NCI-H2081 (cell line): ENCODE measurements around the gene WSCD2.

ENCODE experiments used
- DNase-seq, 2 experiments: peaks; one replicate each; lab custom pipeline; 2025; lab: John Stamatoyannopoulos, UW

Gene WSCD2

DNA sequence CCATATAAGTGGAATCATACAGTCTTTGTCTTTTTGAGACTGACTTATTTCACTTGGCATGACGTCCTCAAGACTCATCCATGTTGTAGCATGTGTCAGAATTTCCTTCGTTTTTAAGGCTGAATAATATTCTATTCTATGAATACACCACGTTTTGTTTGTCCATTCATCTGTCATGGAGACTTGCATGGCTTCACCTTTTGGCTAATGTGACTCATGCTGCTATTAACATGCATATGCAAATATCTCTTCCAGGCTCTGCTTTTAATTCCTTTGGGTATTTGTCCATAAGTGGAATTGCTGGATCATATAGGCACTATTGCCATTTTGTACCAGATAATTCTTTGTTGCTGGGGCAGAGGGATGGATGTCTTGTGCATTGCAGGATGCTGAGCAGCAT is 19.6 kb upstream of the WSCD2 start:
- DNase-seq, result no peak

DNA sequence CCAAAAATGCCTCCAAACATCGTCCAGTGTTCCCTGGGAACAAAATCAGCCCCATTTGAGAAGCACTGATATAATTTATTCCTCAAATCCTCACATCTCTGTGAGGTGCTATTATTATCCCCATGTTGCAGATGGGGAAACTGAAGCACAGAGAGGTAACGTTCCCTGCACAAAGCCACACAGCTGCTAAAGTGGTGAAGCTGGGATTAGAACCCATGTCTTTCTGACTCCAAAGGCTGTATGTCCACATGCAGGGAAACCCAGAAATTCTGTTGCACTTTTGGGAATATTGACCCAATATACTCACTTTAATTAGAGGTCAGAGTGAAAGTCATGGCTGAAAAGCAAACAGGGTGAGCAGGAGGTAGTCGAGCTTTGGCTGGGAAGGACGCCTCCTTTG is 19.1 kb upstream of the WSCD2 start:
- no peak for DNase-seq

DNA sequence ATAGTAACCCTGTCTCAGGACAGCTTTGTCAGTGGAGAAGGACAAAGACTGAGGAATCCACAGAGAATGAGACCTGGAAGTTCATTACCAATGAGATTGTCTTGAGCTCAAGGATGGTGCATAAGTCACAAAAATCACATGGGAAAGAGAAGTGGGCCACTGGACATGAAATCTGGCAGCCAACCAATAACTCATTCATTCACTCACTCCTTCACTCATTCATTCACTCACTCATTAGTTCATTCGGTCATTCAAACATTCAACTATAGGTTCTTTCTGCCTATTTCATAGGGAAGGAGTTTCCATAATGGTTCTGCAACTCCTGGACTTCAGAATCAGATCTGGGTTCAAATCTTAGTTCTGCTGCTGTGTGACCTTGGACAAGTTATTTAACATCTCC is 18.2 kb upstream of the WSCD2 start:
- no peak for DNase-seq

DNA sequence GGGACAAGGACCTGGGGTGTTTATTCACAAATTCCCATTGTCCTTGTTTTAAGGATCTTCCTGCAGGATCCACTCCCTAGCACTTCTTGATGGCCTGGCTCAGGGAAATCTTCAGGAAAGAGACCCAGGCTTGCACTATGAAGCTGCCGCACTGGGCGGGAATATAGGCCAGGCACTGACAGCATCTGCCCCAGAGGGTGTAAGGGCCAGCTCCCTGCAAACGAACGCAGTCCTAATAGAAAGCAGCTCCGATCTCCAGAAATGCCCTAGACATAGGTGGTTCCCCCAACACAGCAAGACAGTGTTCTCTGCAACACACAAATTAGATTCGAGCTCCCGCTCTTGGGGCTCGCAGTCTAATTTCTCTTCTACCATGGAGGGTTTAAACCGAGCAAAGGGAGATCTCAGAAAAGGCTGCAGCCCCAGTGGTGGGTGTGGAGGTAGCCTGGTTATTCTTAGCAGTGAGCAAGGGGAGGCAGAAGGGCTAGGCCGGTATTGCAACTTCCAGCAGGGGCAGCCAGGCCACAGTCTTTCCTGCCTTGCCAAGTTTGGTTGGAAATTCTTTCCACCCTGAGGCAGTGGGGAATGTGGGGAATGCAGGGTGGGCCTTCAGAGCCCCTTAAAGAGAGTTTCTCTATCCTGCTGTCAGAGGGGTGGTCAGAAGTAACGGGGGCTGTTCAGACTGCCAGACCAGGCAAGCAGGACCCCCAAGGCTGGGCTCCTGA is 16.1 kb upstream of the WSCD2 start:
- DNase-seq, result no peak

DNA sequence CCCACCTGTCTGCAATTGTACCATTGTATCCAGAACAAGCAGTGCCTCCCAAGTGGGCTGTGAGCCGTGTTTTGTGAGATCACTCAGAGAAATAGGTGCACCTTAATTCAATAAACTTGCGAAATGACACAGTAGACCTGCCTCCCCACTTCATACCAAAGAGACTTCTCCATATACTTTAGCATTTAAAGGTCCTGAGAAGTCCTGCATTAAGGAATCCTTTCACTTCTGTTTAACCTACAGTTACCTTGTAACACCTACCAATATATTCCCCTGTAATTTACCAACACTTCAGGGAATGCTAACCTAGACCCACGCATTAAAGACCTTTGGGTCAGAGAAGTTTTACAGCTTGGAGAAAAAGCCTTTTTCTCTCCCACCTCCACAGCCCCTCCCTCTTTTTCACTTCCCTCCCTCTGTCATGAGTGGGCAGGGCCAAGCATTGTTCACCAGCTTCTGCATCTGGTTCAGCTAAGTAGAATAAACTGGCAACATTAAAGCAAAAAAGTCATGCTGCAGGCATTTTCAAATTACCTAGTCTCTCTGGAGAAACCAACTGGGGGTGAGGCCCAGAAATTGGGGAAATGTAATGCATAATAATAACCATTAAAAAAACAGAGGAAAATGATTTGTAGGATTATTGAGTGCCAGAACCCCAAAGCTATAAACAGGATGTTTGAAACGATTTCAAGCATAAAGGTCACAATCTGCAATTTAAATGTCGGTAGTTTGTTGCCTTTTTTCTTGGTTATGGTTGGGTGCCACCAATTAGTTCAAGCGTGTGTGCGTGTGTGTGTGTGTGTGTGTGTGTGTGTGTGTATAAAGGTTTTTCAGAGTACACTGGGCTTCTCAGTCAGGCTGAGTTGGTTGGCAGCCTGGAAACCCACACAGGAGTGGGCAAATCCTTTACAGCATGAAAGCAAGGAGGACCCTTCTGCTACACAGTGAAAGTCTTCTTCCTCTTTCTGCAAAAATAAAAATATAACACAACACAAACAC is 13.7 kb upstream of the WSCD2 start:
- no peak for DNase-seq

DNA sequence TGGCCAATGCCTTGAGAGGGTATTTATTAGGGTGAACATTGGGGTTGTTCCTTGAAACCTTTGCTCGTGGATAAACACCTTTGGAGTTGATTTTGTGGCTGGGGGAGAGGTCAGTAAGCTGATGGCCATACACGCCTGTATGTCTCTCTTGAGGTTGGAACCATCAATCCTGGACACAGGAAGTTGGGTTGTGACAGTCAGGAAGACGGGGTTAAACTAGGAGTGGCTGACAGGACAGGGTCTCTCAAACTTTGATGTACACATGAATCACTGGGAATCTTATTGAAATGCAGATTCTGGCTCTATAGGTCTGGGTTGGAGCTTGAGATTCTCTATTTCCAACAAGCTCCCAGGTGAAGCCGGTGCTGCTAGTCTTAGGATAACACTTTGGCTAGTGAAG is 12.8 kb upstream of the WSCD2 start:
- DNase-seq, result no peak

DNA sequence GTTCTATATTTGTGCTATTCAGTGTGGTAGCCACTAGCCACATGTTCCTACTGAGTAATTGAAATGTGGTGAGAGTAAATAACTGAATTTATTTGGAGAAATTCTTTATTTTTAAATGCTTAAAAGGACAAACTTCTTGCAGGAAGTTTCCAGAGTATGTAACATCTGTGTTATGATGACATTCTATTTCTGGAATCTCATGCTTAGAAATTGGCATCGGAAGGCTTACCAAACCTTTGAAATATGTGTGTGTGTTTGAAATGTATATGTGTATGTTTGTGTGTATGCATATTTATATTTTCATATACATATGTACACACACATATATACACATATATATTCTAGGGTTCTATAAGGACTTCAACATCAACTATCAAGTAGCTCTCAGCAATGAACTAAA is 12.4 kb upstream of the WSCD2 start:
- no peak for DNase-seq

DNA sequence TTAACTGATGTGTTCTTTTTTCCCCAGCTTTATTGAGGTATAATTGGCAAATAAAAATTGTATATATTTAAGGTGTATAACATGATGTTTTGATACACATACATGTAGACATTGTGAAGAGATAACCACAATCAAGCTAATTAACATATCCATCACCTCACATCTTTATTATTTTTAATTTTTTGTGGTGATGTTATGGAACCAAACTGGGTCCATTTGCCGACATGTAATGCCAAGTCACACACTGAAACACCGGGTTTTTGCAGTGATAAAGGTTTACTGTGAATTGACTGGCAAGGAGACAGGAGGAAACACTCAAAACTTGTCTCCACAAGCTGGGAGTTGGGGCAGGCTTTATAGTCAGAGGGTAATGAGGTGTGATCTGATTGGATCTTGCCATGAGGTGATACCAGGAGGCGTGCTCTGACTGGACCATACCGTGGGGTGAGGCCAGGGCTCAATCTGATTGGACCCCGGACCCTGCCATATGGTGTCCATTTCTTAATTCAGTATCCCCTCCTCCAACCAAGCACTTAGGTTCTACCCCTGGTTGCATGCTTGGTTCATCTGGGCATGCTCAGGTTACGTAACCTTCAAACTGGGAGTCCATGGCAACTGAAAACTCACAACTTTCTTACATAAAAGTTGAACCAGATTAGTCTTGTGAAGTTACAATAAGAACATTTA is 11.8 kb upstream of the WSCD2 start:
- DNase-seq, result no peak

DNA sequence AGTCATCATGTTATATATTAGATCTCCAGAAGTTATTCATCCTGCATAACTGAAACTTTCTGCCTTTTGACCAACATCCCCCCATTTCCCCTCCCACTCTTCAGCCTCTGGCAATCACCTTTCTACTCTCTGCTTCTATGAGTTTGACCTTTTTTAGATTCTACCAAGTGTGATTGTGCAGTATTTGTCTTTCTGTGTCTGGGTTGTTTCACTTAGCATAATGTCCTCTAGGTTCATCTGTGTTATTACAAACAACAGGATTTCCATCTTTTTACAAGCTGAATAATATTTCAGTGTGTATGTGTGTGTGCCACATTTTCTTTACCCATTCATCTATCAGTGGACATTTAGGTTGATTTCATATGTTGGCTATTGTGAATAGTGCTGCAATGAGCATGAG is 11.2 kb upstream of the WSCD2 start:
- DNase-seq, result no peak

DNA sequence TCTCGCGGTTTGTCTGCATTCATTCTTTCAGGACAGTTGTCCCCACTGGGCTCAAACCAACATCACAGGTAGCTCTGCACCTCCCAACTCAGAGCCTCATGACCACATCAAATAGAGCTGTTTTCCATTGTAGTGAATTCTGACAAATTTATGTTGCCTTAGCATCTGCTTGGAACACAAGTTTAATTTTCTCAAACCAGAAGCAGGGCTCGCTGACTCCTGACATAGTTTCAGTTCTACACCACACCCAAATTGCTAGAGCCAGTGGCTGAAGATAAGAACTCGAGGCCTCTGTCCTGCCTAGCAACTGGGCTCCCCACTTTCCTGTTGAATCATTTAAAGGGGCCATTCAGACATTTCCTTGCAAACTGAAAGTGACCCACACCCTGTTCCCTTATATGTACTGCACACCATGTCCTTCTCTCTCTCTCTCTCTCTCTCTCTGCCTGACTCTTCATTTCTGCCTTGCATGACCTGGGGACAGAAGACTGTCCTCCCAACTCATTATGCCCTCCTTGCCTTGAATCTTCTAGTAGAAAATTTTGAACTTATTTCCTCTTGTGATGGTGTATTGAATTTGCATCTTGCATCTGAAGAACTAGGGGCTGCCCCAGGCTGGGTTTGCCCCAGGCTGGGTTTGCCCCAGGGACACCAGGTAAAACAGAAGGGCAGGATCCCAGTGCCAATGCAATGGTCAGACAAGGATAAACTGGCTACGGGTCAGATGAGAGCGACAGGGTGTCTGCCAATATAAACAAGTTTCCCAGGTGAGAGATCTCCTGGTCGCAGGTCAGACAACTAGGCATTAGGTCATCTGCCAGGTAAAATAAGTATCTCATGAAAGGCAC is 9.7 kb upstream of the WSCD2 start:
- DNase-seq, result no peak

DNA sequence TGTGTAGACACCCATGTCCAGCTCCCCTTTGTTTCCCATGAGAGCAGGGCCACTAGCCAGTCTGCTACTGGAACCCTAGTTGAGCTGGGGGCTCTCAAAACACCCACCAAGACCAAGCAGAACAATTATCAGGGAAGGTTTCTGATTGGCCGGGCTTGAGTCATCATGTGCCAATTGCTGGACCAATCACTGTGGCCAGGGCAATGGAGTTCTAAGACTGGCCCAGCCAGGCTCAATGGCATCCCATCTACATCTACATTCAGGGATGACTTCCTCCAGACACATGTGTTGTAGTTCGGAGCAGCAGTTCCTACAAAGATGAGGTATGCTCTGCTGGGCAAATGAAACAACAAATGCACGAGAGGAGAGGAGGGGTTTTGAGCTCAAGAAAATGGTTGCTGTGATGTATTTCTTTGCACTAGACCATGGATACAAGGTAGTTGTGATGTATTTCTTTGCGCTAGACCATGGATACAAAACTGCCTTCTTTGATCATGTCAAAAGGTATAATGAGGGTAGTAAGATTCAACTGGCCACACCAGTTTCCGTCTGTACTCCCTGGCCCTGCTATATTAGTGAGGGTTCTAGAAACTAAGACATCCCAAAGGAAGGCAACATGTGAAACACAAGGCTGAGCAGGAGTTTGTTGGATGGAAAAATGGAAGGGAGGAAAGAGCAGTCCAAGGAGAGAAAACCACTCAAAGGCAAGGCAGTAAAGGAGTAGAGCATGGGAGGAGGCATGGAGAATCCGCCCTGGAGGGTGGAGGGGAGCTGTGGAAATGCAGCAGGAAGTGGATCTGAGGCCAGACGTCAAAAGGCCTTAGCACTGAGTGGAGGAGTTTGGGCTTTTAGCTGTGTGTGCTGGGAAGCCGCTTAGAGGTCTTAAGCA is 8.9 kb upstream of the WSCD2 start:
- no peak for DNase-seq

DNA sequence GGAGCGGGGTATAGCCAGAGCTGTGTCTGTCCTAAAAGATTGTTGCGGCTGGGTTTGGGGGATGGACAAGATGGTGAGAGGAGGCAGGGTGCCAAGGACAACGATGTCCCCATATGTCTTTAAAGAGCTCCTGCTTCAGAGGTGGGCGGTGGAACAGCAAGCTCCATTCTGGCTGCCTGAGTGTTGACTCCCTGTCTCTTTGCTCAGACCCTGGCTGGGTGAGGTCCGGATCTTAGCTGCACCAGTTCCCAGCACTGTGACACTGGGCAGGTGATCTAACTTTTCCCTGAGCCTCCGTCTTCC is 8.3 kb upstream of the WSCD2 start:
- DNase-seq, result no peak

DNA sequence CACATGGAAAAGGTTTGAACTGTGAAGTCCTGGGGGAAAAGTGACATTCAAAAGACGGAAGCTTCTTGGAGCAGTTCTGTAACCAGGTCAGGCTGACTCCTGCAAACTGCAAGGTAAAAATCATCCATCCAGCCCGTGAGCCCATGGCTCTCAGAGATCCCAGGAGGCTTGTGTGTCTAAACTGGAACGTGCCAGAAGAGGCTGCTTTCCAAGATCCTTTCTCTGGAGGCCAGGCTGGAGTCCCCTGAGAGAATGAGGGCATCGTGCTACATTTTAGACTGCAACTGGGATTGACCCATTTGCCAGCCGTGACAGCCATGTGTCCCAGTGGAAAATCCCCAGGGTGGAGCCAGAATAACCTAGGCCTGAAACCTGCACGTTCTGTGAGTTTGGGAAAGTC is 7.8 kb upstream of the WSCD2 start:
- no peak for DNase-seq

DNA sequence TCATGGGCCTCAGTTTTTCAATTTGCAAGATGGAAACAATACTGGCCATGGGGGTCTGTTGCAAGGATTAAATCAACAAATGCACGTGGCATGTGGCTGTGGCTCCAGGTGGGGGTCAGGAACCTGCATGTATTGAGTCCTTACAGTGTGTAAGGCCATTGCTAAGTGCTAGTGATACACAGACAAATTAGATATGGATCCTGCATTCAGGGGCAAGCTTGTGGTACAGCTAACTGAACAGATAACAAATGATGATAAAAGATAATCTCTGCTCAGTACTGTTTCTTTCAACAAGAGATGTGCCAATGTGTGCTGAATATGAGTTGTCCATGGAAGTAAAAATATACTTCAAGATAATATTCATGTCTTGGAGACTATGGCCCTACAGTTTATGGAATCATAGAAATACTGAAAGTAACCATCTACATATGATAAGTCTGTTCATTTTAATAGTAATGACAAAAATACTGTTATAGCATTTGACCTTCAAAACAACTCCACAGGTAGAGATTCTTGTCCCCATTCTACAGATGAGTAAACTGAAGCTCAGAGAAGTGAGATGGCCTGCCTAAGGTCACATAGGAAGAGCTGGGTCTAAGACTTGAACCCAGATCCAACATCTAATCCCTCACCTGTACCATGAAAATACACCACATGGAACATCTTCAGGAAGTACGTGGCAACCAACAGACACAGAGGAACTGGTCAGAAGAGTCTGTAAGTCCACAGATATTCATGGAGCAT is 7.2 kb upstream of the WSCD2 start:
- DNase-seq, result no peak

DNA sequence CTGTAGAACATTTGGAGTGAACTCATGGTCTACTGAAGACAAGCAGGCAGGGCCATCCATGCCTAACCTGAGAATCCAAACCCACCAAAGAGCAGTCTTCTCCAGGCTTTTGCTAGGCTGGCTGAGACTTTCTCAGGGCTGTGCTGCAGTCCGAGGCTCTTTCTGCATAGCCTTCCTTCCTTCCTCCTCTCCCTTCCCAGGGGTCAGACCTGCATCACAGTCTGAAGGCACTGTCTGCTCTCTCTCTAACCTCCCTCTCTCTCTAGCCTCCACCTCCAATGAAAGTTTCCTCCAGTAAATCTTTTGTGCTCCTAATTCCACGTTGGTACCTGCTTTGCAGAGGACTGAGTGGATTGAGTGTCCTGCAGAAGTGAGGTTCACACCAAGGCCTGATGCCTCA is 6.4 kb upstream of the WSCD2 start:
- no peak for DNase-seq

DNA sequence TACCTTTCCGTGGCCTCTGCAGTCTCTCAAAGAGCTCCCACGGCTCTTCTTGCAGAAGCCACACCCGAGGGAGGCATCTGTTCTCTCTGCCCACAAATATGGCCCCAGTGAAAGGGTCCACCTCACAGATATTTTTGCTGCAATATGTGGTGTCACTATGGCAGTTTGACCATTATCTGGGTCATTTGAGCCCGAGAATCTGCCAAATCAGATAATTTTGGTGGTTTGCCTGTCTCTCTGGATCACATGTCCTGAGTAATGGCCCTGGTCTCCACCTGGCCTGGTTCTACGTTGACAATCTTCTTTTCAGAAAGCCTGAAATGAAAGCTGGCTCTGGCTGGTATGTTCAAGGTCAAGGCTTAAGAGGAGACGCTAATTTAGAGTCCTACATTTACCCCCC is 5.7 kb upstream of the WSCD2 start:
- no peak for DNase-seq

DNA sequence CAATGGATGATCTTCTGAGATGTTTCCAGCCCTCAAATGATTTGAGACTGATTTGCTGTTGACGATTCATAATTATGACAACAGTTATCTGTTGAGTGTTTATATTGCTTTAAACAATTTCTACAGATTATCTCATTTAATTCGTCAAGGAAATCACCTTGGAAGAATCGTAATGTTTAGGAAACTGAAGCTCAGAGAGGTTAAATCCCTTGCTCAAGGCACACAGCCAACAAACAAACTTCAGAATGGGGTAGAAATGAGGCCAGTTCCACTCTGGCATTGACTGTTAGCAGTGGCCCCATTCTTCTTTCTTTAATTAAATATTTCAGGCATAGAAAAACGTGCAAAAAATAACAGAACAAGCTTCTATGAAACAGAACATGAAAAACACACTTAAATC is 4.0 kb upstream of the WSCD2 start:
- no peak for DNase-seq

DNA sequence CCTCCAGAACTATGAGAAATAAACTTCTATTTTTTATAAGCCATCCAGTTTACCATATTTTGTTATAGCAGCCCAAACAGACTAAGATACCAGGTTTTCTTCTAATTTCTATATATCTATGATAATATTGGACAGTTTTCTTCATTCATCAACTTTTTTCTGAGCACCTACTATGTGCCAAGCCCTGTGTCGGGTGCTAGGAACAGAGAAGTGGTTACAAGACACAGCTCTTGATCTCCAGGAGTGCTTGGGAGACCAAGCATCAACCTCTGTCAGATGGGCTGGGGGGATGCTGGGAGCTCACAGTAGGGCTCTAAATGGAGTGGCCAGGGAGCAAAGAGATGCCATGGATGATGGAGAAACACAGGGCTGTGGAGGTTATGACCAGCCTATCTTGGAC is 2.9 kb upstream of the WSCD2 start:
- no peak for DNase-seq

DNA sequence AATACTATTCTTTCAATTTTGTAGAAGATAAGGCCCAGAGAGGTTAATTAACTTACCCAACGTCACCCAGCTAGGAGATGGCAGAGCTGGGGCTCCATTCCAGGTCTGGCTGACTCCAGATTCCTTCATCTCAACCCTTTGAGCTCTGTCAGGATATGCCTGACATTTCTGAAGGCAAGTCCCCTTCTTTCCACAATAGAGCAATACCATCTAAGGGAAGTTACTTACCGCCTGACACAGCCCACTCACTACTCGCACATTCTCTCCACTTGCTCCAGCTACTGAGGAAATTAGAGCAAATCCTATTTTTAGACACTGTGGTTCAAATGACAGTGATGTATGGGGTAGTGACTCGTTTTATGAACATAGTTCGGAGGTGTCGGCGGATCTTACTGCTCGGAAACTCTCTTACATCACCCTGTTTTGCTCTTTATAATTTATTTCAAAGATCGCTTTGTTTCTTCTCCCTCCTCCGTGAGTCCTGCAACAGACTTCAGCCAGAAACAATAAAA is 2.0 kb upstream of the WSCD2 start:
- DNase-seq, result no peak

DNA sequence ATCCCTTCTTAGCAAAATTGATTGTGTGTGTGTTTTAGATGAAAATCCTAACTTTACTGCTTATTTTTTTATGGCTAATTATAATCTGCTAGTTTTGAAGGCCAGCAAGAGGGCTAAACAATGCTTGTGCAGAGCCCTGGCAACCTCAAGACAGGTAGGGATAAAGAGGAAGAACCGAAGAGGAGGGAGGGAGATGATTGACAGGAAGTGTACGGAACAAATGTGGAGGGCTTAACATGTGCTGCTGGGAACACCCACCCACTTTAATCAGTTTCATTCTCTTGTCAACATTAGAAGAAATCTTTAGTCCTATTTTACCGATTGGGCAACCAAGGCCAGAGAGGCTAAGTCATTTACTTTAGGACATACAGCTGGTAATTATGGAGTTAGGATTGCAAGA is 1.4 kb upstream of the WSCD2 start:
- no peak for DNase-seq
